Endothelial cell of umbilical vein (primary cell): Measurements from ENCODE around the gene RIMBP2. TPM values are rescaled to one million over a fixed set of nuclear protein-coding genes. Genes with fewer than 3 reads are reported as not detected.

ENCODE experiments used
- BruUV-seq: library from RNA; stranded (reverse); fragments of 400-500 nt; replicated peaks from 2 replicates; lab custom pipeline; 2021; lab: Mats Ljungman, UMichigan
- CTCF ChIA-PET: fragments of 300-600, 350-600 bp; sonication (Branson Sonifier 250); formaldehyde crosslinking; loops from one replicate; lab custom pipeline; 2021; ENCODE audit warnings: antibody characterized with exemption, inconsistent platforms; lab: Charles Lee
- POLR2A ChIA-PET: fragments of 300-600, 350-600 bp; sonication (Branson Sonifier 250); formaldehyde crosslinking; loops from one replicate; lab custom pipeline; 2021; ENCODE audit warnings: antibody characterized with exemption, inconsistent platforms; lab: Charles Lee
- DNase-seq: peaks from one replicate; pipeline ENCODE4 v3.0.0-alpha.2; 2011; ENCODE audit warnings: low read depth, low spot score
- FAIRE-seq: peaks from 2 replicates; lab custom pipeline; 2011; peaks lifted over from hg19 to GRCh38; lab: Jason Lieb, UNC
- H2AFZ ChIP-seq: 2 replicates; pipeline ENCODE4 v1.6.0; 2012; ENCODE audit warnings: low read depth, low read length, control low read depth, inconsistent platforms
- H3K27ac ChIP-seq: 2 replicates; pipeline ENCODE4 v1.5.1; 2011; ENCODE audit warnings: low read depth, mild to moderate bottlenecking, control low read depth, low read length, moderate library complexity; ENCODE audit not compliant: insufficient read depth
- H3K27me3 ChIP-seq, 2 experiments: 2 replicates each; pipeline versions ENCODE4 v1.6.0 to v1.6.1; 2011; ENCODE audit warnings: low read length in 2 of 2, mixed read lengths in 1 of 2; ENCODE audit not compliant: control insufficient read depth in 2 of 2, insufficient read depth in 2 of 2
- H3K36me3 ChIP-seq, 2 experiments: 2 replicates in 1 of 2; 3 replicates in 1 of 2; pipeline ENCODE4 v1.5.1; 2011; ENCODE audit warnings: low read length in 2 of 2, mild to moderate bottlenecking in 1 of 2, moderate library complexity in 1 of 2; ENCODE audit not compliant: control insufficient read depth in 2 of 2, insufficient read depth in 2 of 2; ENCODE audit errors: extremely low read depth in 1 of 2
- H3K4me1 ChIP-seq: 3 replicates; pipeline ENCODE4 v1.5.1; 2011; ENCODE audit warnings: mild to moderate bottlenecking, low read length; ENCODE audit not compliant: control insufficient read depth, insufficient read depth; ENCODE audit errors: extremely low read depth
- H3K4me2 ChIP-seq: 2 replicates; pipeline ENCODE4 v1.6.1; 2011; ENCODE audit warnings: low read length, control low read depth, mixed read lengths; ENCODE audit not compliant: insufficient read depth
- H3K4me3 ChIP-seq, 3 experiments: fragments of 200-600 bp in 1 of 3; sonication (generic), shearing (Covaris generic) in 1 of 3; replicated peaks in 1 of 3; 2 replicates each; pipeline ENCODE4 v1.5.1; 2011 to 2016; ENCODE audit warnings: control low read depth in 3 of 3, low read length in 3 of 3, mild to moderate bottlenecking in 2 of 3, inconsistent platforms in 1 of 3, low read depth in 1 of 3, moderate library complexity in 1 of 3; ENCODE audit not compliant: insufficient read depth in 1 of 3
- H3K79me2 ChIP-seq: 2 replicates; pipeline ENCODE4 v1.6.0; 2012; ENCODE audit warnings: low read length, inconsistent platforms; ENCODE audit not compliant: control insufficient read depth, insufficient read depth
- H3K9ac ChIP-seq: replicated peaks from 2 replicates; pipeline ENCODE3; 2011; ENCODE audit warnings: low read length, control low read depth; ENCODE audit not compliant: insufficient read depth; ENCODE audit errors: extremely low read depth
- H3K9me1 ChIP-seq: replicated peaks from 3 replicates; pipeline ENCODE4 v1.6.0; 2011; ENCODE audit warnings: mild to moderate bottlenecking, low read length; ENCODE audit not compliant: control insufficient read depth, insufficient read depth; ENCODE audit errors: extremely low read depth
- H3K9me3 ChIP-seq: replicated peaks from 2 replicates; pipeline ENCODE4 v1.5.1; 2012; ENCODE audit warnings: low read length, inconsistent platforms; ENCODE audit not compliant: control insufficient read depth, insufficient read depth
- H4K20me1 ChIP-seq: replicated peaks from 2 replicates; pipeline ENCODE3; 2011; ENCODE audit warnings: mild to moderate bottlenecking, low read length; ENCODE audit not compliant: control insufficient read depth, insufficient read depth; ENCODE audit errors: extremely low read depth
- EZH2 ChIP-seq: IDR thresholded peaks from 2 replicates; pipeline ENCODE4 v1.6.1; 2012; ENCODE audit warnings: borderline replicate concordance, low read depth, mild to moderate bottlenecking, moderate library complexity, low read length, inconsistent platforms; ENCODE audit not compliant: severe bottlenecking
- FOS ChIP-seq: IDR thresholded peaks from 2 replicates; pipeline ENCODE4 v1.6.1; 2011; ENCODE audit warnings: mild to moderate bottlenecking, low read length, moderate library complexity, borderline replicate concordance; ENCODE audit not compliant: insufficient read depth
- GATA2 ChIP-seq: IDR thresholded peaks from 2 replicates; pipeline ENCODE4 v1.7.0; 2011; ENCODE audit warnings: low read depth, mild to moderate bottlenecking, moderate library complexity, mixed read lengths, low read length; ENCODE audit not compliant: insufficient read length, insufficient read depth
- JUN ChIP-seq: IDR thresholded peaks from 2 replicates; pipeline ENCODE4 v1.6.1; 2011; ENCODE audit warnings: borderline replicate concordance, low read depth; ENCODE audit not compliant: insufficient read length, insufficient read depth
- MYC ChIP-seq: IDR thresholded peaks from one replicate; pipeline ENCODE4 v1.6.1; 2011; ENCODE audit warnings: mild to moderate bottlenecking, low read depth, low read length
- POLR2A ChIP-seq: IDR thresholded peaks from 2 replicates; pipeline ENCODE4 v1.6.1; 2012; ENCODE audit warnings: low read depth, mild to moderate bottlenecking, control low read depth, low read length
- POLR2AphosphoS5 ChIP-seq: IDR thresholded peaks from 2 replicates; pipeline ENCODE4 v1.6.1; 2012; ENCODE audit warnings: low read depth, mild to moderate bottlenecking, control low read depth, low read length, moderate library complexity; ENCODE audit not compliant: insufficient read depth
- dilution Hi-C: fragments of 300-500 bp; cut with MboI; formaldehyde crosslinking; loops from one replicate; pipeline ENCODE4 v1.15.0; 2019; ENCODE audit warnings: low sequenced_read_pairs; ENCODE audit not compliant: extremely low pct_ligation_motif_present
- intact Hi-C: fragments of 100-400 bp; cut with micrococcal nuclease; formaldehyde crosslinking; loops from one replicate; pipeline ENCODE4 v1.10.0; 2022
- polyA plus RNA-seq, 4 experiments: library from polyadenylated mRNA; depleted of rRNA in 3 of 4; stranded (reverse) in 3 of 4; unstranded in 1 of 4; fragments of >200 nt; gene quantifications; 2 replicates each; pipeline versions ENCODE4 v1.2.1 to v1.2.3, GENCODE V29; 2011 to 2012; ENCODE audit warnings: missing spikeins in 1 of 4
- total RNA-seq: library from RNA; stranded (reverse); gene quantifications from 2 replicates; pipeline ENCODE4 v1.2.3, GENCODE V29; 2021
- TF ChIP-seq, protein P1 (sequence below): IDR thresholded peaks from 2 replicates; pipeline ENCODE4 v1.6.1; 2011; ENCODE audit not compliant: insufficient read depth, insufficient read length
- TF ChIP-seq, protein P2 (sequence below), 2 donors: IDR thresholded peaks; 1 replicate in 1 of 2; 2 replicates in 1 of 2; pipeline ENCODE4 v1.5.1; 2011; ENCODE audit warnings: low read length in 2 of 2, mild to moderate bottlenecking in 2 of 2, moderate library complexity in 2 of 2, control low read depth in 1 of 2, inconsistent platforms in 1 of 2, low read depth in 1 of 2; ENCODE audit not compliant: insufficient read depth in 1 of 2; ENCODE audit errors: extremely low read depth in 1 of 2

The RIMBP2 gene
- total and polyA plus RNA-seq, 2 donors (not counting 3 experiments of a cell fraction or from before 2014, with no cell fraction given): 0.04 TPM; not detected in 1

DNA sequence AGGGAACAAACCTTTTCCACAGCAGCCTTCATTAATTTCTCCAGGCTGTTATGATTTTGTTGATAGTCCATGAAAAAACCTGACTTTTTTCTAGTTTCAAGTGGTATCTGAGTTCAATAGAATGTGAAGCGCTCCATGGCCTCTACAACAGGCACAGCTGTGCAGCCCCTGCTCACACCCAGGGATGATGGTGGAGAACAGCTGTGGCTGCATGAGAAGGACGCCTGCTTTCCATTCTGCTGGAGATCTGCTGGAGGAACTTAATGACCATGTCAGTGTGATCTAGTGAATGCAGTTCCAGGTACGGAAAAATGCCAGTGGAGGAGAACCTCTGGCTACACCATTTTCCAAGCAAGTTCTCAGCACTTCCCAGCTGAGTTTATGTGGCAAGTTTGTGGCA, 297.8 kb downstream of the RIMBP2 start:
- intact Hi-C loops (no loop called here), dilution Hi-C loops (no loop called here)
- Histone ChIP-seq H3K9ac (no peak overlapping the region), H3K9me3 (peaks cover 15% of the 10 kb centered on the region), H3K4me3 (no peak overlapping the region), H3K4me1 (no peaks in the 10 kb centered on the region), H3K27me3 (no peaks in the 10 kb centered on the region), H3K9me1 (no peaks in the 10 kb centered on the region), H3K27ac (no peak overlapping the region), H3K79me2 (no peaks in the 10 kb centered on the region), H3K4me2 (no peak overlapping the region), H4K20me1 (no peaks in the 10 kb centered on the region), H3K36me3 (no peaks in the 10 kb centered on the region), H2AFZ (no peak overlapping the region)
- POLR2A ChIA-PET: no interaction called here
- FAIRE-seq (no peak), DNase-seq (no peak)
- TF ChIP-seq POLR2A (no peak), JUN (no peak), GATA2 (no peak), POLR2AphosphoS5 (no peak), FOS (no peak), EZH2 (no peak), MYC (no peak)
- TF ChIP-seq, protein P1, sequence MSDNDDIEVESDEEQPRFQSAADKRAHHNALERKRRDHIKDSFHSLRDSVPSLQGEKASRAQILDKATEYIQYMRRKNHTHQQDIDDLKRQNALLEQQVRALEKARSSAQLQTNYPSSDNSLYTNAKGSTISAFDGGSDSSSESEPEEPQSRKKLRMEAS: no peak
- TF ChIP-seq, protein P2, sequence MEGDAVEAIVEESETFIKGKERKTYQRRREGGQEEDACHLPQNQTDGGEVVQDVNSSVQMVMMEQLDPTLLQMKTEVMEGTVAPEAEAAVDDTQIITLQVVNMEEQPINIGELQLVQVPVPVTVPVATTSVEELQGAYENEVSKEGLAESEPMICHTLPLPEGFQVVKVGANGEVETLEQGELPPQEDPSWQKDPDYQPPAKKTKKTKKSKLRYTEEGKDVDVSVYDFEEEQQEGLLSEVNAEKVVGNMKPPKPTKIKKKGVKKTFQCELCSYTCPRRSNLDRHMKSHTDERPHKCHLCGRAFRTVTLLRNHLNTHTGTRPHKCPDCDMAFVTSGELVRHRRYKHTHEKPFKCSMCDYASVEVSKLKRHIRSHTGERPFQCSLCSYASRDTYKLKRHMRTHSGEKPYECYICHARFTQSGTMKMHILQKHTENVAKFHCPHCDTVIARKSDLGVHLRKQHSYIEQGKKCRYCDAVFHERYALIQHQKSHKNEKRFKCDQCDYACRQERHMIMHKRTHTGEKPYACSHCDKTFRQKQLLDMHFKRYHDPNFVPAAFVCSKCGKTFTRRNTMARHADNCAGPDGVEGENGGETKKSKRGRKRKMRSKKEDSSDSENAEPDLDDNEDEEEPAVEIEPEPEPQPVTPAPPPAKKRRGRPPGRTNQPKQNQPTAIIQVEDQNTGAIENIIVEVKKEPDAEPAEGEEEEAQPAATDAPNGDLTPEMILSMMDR (IDR thresholded peaks at IDR 0.05; ENCODE audit: extremely low read depth in 1 of 2, insufficient read depth in 1 of 2, low read depth in 1 of 2, low read length in 2 of 2): no peak
- BruUV-seq: no TSS peak
- CTCF ChIA-PET: no interaction called here
